GM12878 (cell line): Measurements from ENCODE around the gene TSR3. TPM values are rescaled to one million over a fixed set of nuclear protein-coding genes. Genes with fewer than 3 reads are reported as not detected.

ENCODE experiments used
- ATAC-seq: fragments of 200-7000 bp; cut with Tn5 transposase; 3 replicates; pipeline ENCODE4 v1.9.1; 2020; ENCODE audit warnings: mild to moderate bottlenecking, moderate library complexity
- BruUV-seq: library from RNA; stranded (reverse); fragments of 400-500 nt; replicated peaks from 2 replicates; lab custom pipeline; 2021; lab: Mats Ljungman, UMichigan
- CTCF ChIA-PET: fragments of 300-600 bp; sonication (Branson Sonifier 250); formaldehyde crosslinking; extraction: SDS; loops from one replicate; lab custom pipeline; 2021; ENCODE audit warnings: inconsistent platforms; lab: Yijun Ruan, JAX
- POLR2A ChIA-PET: fragments of 350-600 bp; formaldehyde crosslinking; extraction: SDS; loops from one replicate; lab custom pipeline; 2021; ENCODE audit warnings: inconsistent platforms; lab: Charles Lee
- RAD21 ChIA-PET: fragments of 300-600 bp; sonication (Branson Sonifier 250); formaldehyde crosslinking; loops from one replicate; lab custom pipeline; 2023; ENCODE audit warnings: antibody characterized with exemption; ENCODE audit not compliant: unreplicated experiment; lab: Charles Lee
- SMC1A ChIA-PET: fragments of 300-600 bp; sonication (Branson Sonifier 250); formaldehyde crosslinking; loops from one replicate; lab custom pipeline; 2023; ENCODE audit not compliant: unreplicated experiment, uncharacterized antibody; lab: Charles Lee
- DNase-seq: peaks from one replicate; pipeline ENCODE4 v3.0.0-alpha.2; 2011; ENCODE audit warnings: low read depth, low spot score
- FAIRE-seq: peaks from 3 replicates; lab custom pipeline; 2011; peaks lifted over from hg19 to GRCh38; lab: Jason Lieb, UNC
- H2AFZ ChIP-seq: 2 replicates; pipeline ENCODE4 v1.6.0; 2011; ENCODE audit warnings: low read depth, low read length, control low read depth; ENCODE audit not compliant: control insufficient read depth
- H3K27ac ChIP-seq: 2 replicates; pipeline ENCODE4 v1.5.1; 2011; ENCODE audit warnings: control low read depth; ENCODE audit not compliant: control insufficient read depth, insufficient read depth
- H3K27me3 ChIP-seq, 2 experiments: replicated peaks in 1 of 2; 2 replicates each; pipeline versions ENCODE4 v1.6.0 to v1.6.1; 2011; ENCODE audit warnings: low read length in 1 of 2; ENCODE audit not compliant: control insufficient read depth in 2 of 2, insufficient read depth in 2 of 2
- H3K36me3 ChIP-seq, 2 experiments: 2 replicates each; pipeline ENCODE4 v1.5.1; 2011; ENCODE audit warnings: low read length in 1 of 2; ENCODE audit not compliant: control insufficient read depth in 2 of 2, insufficient read depth in 2 of 2
- H3K4me1 ChIP-seq: 2 replicates; pipeline ENCODE4 v1.6.1; 2011; ENCODE audit warnings: mild to moderate bottlenecking, low read length, moderate library complexity, mixed read lengths; ENCODE audit not compliant: control insufficient read depth, insufficient read depth
- H3K4me2 ChIP-seq: 2 replicates; pipeline ENCODE4 v1.6.0; 2011; ENCODE audit warnings: control low read depth; ENCODE audit not compliant: control insufficient read depth, insufficient read depth
- H3K4me3 ChIP-seq: fragments of 200-600 bp; sonication (generic); 2 replicates; pipeline ENCODE4 v1.5.1; 2016
- H3K79me2 ChIP-seq: 2 replicates; pipeline ENCODE4 v1.6.0; 2011; ENCODE audit warnings: low read length; ENCODE audit not compliant: control insufficient read depth, insufficient read depth
- H3K9ac ChIP-seq: 2 replicates; pipeline ENCODE4 v1.8.0; 2011; ENCODE audit warnings: low read length, control low read depth, mixed read lengths; ENCODE audit not compliant: control insufficient read depth, insufficient read depth
- H3K9me3 ChIP-seq: replicated peaks from 3 replicates; pipeline ENCODE4 v1.5.1; 2011; ENCODE audit warnings: mild to moderate bottlenecking, low read length; ENCODE audit not compliant: control insufficient read depth, insufficient read depth
- H4K20me1 ChIP-seq: 2 replicates; pipeline ENCODE4 v1.6.0; 2011; ENCODE audit not compliant: control insufficient read depth, insufficient read depth
- PAX8 ChIP-seq: fragments of 450-650 bp; IDR thresholded peaks from 2 replicates; pipeline ENCODE4 v1.6.1; 2017; ENCODE audit warnings: mild to moderate bottlenecking, moderate library complexity
- YBX1 ChIP-seq: fragments of 450-650 bp; IDR thresholded peaks from 2 replicates; pipeline ENCODE4 v1.6.1; 2016; ENCODE audit warnings: antibody characterized with exemption
- WGBS: methylation state at CpG from one replicate; pipeline ENCODE4 v1.1.6; 2016; ENCODE audit warnings: low lambda C conversion rate; ENCODE audit not compliant: insufficient replicate concordance, insufficient coverage; ENCODE audit errors: missing lambda C conversion rate; 5-methylcytosine and 5-hydroxymethylcytosine counted together
- in situ Hi-C: fragments of 300-500 bp; cut with MboI; formaldehyde crosslinking; loops from 9 replicates; pipeline ENCODE4 v1.14.3; 2018; ENCODE audit warnings: mixed read lengths
- intact Hi-C: fragments of 100-400 bp; cut with micrococcal nuclease; formaldehyde crosslinking; loops from one replicate; pipeline ENCODE4 v1.14.2; 2022; ENCODE audit not compliant: unreplicated experiment
- polyA plus RNA-seq, 11 experiments: library from polyadenylated mRNA; depleted of rRNA in 4 of 11; unstranded in 6 of 11; stranded (reverse) in 5 of 11; fragments of >200 nt; fragmentation: Nextera tagmentation in 4 of 11; fragmentation: Illumina TruSeq in 1 of 11; extraction: Ambion mirVana in 4 of 11; extraction: Trizol in 1 of 11; gene quantifications; 1 replicate in 1 of 11; 2 replicates in 10 of 11; pipeline versions ENCODE4 v1.2.1 to v1.2.3, GENCODE V29; 2011 to 2016; ENCODE audit warnings: inconsistent platforms in 2 of 11, missing spikeins in 2 of 11, low read depth in 1 of 11
- total RNA-seq, 4 experiments: library from RNA; depleted of rRNA in 3 of 4; stranded (reverse); fragments of >200 nt in 3 of 4; fragmentation: Illumina TruSeq in 1 of 4; extraction: Trizol in 1 of 4; gene quantifications; 2 replicates each; pipeline versions ENCODE4 v1.2.1 to v1.2.3, GENCODE V29; 2013 to 2021
- TF ChIP-seq, protein P1 (sequence below): fragments of 450-650 bp; IDR thresholded peaks from 2 replicates; pipeline ENCODE4 v1.6.1; 2017; ENCODE audit warnings: antibody characterized with exemption, mild to moderate bottlenecking, moderate library complexity
- TF ChIP-seq, protein P2 (sequence below): IDR thresholded peaks from 2 replicates; pipeline ENCODE4 v1.6.1; 2012; ENCODE audit warnings: improper control_type of control experiment, low read depth, low read length; ENCODE audit not compliant: insufficient replicate concordance

Gene TSR3
- total and polyA plus RNA-seq, 10 of the 15 experiments (the other 5 are each of a cell fraction or from before 2014, with no cell fraction given), result 3.4 to 108 (median 46.9) TPM

DNA sequence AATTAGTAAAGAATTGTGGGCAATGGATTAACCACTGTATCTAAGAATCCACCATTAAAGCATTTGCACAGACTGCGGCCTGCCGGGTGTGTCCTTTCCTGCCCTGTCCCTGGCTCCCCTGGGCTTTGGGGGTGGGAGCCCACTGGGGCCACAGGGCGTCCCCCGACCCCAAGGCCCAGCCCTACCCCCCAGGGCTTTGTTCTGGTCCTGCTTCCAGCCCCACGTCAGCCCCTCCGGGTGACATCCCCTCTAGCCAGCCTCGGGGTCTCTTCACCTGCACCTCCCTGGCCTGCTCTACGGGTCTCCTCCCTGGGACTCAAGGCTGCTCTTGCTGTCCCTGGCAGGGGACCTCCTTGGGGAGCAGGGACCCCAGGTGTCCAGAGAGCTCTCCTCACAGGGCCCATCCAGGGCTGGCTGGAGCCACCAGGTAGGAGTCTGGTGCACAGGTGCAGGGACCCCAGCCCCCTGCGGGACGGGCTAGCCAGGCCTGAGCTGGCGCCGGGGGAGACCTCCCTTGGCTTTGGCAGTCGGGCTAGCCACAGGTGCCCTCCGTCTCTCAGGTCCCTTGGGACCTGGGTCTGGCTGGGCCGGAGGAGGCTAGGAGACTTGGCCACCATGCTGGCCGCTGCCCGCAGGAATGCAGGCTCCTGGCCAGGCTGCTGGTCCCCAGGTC is 24.6 kb downstream of the TSR3 start:
- peaks cover 0 to 9% of the 10 kb centered on the region in 2 experiments; a peak in 3 of 4 replicates for H3K36me3 ChIP-seq
- no peaks in the 10 kb centered on the region for H4K20me1 ChIP-seq
- peaks cover 11% of the 10 kb centered on the region; the same call in 1 of the 2 replicates for H3K4me1 ChIP-seq
- in situ Hi-C loops (no loop called here), intact Hi-C loops (no loop called here)
- H3K27me3 ChIP-seq, result peaks cover 0 to 3% of the 10 kb centered on the region in 2 experiments; a peak in 2 of 4 replicates
- DNase-seq (no peak), ATAC-seq (no peak), FAIRE-seq (no peak)
- POLR2A ChIA-PET, result no interaction called here
- no peak overlapping the region for H3K4me2 ChIP-seq
- H3K79me2 ChIP-seq, result no peaks in the 10 kb centered on the region
- no peak overlapping the region for H3K27ac ChIP-seq
- TF ChIP-seq, protein P1, sequence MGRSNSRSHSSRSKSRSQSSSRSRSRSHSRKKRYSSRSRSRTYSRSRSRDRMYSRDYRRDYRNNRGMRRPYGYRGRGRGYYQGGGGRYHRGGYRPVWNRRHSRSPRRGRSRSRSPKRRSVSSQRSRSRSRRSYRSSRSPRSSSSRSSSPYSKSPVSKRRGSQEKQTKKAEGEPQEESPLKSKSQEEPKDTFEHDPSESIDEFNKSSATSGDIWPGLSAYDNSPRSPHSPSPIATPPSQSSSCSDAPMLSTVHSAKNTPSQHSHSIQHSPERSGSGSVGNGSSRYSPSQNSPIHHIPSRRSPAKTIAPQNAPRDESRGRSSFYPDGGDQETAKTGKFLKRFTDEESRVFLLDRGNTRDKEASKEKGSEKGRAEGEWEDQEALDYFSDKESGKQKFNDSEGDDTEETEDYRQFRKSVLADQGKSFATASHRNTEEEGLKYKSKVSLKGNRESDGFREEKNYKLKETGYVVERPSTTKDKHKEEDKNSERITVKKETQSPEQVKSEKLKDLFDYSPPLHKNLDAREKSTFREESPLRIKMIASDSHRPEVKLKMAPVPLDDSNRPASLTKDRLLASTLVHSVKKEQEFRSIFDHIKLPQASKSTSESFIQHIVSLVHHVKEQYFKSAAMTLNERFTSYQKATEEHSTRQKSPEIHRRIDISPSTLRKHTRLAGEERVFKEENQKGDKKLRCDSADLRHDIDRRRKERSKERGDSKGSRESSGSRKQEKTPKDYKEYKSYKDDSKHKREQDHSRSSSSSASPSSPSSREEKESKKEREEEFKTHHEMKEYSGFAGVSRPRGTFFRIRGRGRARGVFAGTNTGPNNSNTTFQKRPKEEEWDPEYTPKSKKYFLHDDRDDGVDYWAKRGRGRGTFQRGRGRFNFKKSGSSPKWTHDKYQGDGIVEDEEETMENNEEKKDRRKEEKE, result no peak
- TF ChIP-seq YBX1 (no peak), PAX8 (no peak)
- TF ChIP-seq, protein P2, sequence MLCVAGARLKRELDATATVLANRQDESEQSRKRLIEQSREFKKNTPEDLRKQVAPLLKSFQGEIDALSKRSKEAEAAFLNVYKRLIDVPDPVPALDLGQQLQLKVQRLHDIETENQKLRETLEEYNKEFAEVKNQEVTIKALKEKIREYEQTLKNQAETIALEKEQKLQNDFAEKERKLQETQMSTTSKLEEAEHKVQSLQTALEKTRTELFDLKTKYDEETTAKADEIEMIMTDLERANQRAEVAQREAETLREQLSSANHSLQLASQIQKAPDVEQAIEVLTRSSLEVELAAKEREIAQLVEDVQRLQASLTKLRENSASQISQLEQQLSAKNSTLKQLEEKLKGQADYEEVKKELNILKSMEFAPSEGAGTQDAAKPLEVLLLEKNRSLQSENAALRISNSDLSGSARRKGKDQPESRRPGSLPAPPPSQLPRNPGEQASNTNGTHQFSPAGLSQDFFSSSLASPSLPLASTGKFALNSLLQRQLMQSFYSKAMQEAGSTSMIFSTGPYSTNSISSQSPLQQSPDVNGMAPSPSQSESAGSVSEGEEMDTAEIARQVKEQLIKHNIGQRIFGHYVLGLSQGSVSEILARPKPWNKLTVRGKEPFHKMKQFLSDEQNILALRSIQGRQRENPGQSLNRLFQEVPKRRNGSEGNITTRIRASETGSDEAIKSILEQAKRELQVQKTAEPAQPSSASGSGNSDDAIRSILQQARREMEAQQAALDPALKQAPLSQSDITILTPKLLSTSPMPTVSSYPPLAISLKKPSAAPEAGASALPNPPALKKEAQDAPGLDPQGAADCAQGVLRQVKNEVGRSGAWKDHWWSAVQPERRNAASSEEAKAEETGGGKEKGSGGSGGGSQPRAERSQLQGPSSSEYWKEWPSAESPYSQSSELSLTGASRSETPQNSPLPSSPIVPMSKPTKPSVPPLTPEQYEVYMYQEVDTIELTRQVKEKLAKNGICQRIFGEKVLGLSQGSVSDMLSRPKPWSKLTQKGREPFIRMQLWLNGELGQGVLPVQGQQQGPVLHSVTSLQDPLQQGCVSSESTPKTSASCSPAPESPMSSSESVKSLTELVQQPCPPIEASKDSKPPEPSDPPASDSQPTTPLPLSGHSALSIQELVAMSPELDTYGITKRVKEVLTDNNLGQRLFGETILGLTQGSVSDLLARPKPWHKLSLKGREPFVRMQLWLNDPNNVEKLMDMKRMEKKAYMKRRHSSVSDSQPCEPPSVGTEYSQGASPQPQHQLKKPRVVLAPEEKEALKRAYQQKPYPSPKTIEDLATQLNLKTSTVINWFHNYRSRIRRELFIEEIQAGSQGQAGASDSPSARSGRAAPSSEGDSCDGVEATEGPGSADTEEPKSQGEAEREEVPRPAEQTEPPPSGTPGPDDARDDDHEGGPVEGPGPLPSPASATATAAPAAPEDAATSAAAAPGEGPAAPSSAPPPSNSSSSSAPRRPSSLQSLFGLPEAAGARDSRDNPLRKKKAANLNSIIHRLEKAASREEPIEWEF, result no peak
- 34% methylated on average over 16 of the region's 17 CpGs for WGBS
- peaks cover 2% of the 10 kb centered on the region; the same call in 2 of the 3 replicates for H3K9me3 ChIP-seq
- CTCF ChIA-PET, result no interaction called here
- H3K4me3 ChIP-seq, result no peak overlapping the region
- no TSS peak for BruUV-seq
- SMC1A ChIA-PET, result no interaction called here
- RAD21 ChIA-PET, result interaction anchor here (0.7 kb wide), 1 partner anchor 16 kb away, joined by 3 read pairs; no protein-coding TSS in a partner anchor
- H2AFZ ChIP-seq, result no peak overlapping the region
- H3K9ac ChIP-seq, result no peak overlapping the region
